NCI-H1694 treated with DMSO at 0.1 percent for 48 hours (cell line): Measurements from ENCODE around the gene TMEM151B.
"Not testable (repeated sequence)": the region's sequence is repeated elsewhere in the genome, so short reads cannot be mapped to it uniquely, and the experiment has no call there.

ENCODE experiments used
- DNase-seq: peaks from one replicate; lab custom pipeline; 2025; lab: John Stamatoyannopoulos, UW

The TMEM151B gene

GRCh38 chr6:44304282-44305199 lies 34.3 kb downstream of the TMEM151B start:
- DNase-seq: no peak

- no peak for DNase-seq
These were observed 35.0 kb downstream of the TMEM151B start for GRCh38 chr6:44305200-44305725.

GRCh38 chr6:44306710-44307109 lies 36.5 kb downstream of the TMEM151B start:
- no peak for DNase-seq

DNA sequence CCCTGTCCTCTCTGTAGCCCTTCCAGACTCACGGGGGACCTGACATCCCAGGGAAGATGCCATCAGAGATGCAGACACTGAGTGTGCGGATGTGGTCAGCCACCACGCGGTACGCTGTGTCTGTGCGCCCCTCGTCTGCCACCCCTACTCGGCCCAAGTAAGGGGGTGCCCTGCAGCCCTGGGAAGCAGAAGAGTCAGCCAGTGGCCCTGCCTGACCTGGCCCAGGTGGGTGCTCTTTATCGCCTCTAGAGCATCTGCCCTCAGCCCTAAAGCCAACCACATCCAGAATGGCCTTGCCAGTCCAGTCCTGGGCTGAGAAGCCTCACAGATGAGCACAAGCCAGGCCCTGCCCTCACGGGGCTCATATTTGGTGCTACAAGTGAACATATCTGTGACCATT lies 37.0 kb downstream of the TMEM151B start:
- DNase-seq: no peak

DNA sequence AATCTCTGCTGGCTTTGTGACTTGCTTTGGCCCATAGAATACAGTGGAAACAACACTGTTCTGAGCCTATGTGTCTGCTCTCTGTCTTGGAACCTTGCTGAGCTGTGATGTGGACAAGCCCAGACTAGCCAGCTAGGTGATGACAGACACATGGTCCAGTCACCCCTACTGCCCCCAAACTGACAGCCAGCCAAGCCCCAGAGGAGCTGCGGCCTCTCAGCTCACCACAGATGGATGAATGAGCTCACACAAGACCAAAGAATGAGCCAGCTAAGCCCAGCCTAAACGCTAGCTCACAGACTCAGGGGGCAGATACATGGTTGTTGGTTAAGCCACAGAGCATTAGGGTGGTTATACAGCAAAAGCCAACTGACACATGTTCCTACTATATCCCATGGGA lies 38.8 kb downstream of the TMEM151B start:
- DNase-seq: no peak

GRCh38 chr6:44309631-44310030 lies 39.4 kb downstream of the TMEM151B start:
- no peak for DNase-seq

DNA sequence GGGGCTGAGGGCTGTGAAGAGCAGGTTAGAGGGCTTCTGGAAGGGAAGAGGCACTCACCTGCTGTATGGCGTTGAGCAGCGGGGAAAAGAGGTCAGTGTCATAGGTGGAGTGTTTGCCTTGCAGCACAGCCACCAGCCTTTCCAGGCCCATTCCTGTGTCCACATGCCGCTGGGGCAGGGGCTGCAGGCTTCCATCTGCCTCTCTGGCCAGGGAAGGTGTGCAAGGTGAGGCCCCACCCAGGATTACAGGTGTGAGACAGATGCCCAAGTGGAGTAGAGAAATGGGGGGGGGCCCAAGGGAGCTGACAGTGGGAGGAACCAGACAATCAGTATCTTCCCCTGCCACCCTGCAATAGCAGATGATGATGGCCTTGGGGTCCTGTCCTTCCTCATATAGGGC lies 40.0 kb downstream of the TMEM151B start:
- DNase-seq: no peak

DNA sequence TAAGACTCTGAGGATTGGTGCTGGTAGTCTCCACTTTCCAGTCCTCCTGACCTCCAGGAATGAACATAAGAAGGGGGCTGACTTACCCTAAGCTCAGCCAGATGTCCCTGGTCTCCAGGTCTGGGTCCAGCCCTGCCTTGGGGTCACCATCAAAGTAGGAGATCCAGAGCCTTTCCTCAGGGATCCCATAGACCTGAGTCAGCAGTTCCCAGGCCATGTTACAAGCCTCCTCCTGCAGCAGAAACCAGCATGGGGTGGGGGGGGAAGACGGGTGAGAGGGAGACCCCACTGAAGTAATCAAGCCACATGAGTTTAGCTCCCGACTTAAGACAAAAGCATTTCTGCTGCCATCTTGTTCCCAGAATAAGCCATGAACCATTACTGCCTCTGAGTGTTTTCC lies 41.1 kb downstream of the TMEM151B start:
- DNase-seq: no peak

DNA sequence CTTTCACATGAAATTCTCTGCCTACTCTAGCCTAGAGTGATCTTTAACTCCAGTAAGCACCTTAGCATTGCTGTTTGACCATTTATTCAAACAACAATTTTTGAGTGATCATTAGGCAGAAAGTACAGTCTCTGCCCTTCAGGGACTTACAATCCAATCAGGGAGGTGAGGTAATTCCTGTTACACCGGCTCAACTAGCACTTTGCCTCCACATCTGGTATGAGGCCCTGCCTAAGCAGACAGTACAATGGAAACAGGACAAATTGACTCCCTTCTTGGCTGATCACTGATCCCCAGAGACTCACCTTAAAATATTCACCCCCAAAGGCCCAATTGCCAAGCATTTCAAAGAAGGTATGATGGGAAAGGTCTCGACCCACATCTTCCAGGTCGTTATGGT lies 41.5 kb downstream of the TMEM151B start:
- no peak for DNase-seq

DNA sequence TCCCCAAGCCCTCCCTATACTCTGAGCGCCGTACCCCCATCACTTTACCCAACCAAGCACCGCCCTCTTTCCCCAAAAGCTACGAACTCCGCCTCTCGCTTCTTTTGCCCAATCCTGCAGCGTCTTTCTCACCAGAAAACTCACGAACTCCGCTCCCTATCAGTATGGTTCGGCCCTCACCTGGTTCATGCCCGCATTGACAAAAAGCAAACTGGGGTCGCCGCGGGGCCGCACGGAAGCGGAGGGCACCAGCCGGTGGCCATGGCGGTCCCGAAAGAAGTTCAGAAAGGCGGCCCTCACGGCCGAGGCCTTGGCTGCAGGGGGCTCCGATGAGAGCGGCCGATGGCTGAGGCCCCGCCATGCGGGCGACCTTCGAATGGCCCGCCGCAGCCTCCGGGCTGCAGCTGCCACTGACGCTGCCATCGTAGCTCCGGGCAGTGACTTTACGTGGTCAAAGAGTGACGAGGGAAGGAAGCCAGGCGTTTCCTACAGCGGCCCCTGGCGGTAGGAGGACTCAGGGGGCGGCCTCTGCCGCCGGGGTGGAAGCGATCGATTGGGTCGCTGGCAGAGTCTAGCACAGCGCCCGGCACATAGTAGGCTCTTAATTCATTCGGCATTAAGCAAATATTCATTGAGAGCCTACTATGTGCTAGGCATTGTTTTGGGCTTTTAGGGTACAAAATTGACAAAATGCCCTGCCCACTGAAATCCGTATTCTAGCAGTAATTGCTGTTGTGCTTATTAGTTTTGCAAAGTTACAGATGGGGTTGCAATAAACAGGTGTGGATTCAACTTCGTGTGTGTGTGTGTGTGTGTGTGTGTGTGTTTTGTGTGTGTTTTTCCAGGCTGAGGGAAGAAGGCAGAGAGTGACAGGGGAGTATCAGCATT lies 42.9 kb downstream of the TMEM151B start, which contains the start of gene AARS2:
AARS2 (minus strand) TSS at position 447 of the 888 bp plus-strand sequence; CDS start at position 423, 24 bp downstream.
- DNase-seq: peak; percentile 57

GRCh38 chr6:44314657-44315056 lies 44.4 kb downstream of the TMEM151B start:
- DNase-seq: not testable (repeated sequence)

DNA sequence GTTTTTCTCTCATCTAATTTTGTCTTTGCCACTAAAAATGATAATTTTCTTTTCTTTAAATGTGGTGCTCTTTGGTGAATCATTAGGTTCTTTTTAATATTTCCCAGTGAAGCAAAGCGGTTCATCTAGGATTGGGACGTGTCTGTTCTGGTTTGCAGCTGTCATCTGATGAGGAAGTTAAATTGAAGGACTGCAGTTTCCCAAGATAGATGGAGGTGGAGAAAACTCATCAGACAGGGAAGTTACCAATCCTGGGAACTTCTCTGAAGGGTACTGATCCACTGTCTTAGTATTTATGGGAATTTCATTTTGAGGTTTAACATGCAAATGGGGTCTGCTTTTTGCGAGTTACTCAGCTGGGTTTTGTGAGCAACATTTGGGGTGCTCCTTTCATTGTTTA lies 45.3 kb downstream of the TMEM151B start:
- DNase-seq: no peak

DNA sequence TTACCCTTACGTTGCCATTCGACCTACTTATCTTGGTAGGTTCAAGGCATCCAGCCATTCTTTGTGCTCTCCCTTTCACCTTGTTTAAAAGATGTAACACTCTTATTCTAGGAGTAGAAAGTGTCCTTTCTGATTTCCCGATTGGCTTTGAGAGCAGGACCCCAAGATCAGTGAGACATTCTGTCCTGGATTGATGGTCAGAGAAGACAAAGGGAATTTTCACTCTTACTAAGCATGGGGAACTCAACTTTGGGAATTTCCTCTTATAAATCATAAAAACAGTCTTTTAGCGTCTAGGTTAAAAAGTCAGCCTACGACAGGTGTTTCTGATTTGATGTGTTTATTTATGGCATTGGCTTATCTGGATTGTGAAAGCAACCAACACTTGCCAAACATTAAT lies 45.7 kb downstream of the TMEM151B start:
- DNase-seq: no peak

GRCh38 chr6:44316481-44316880 lies 46.2 kb downstream of the TMEM151B start:
- no peak for DNase-seq

- DNase-seq: not testable (repeated sequence)
These were observed 46.9 kb downstream of the TMEM151B start for GRCh38 chr6:44317136-44317631.

GRCh38 chr6:44321210-44321609 lies 51.0 kb downstream of the TMEM151B start:
- no peak for DNase-seq

GRCh38 chr6:44327096-44327495 lies 56.8 kb downstream of the TMEM151B start:
- no peak for DNase-seq

- DNase-seq: no peak
These were observed 57.5 kb downstream of the TMEM151B start for GRCh38 chr6:44327760-44328159.

- not testable (repeated sequence) for DNase-seq
These were observed 58.0 kb downstream of the TMEM151B start for GRCh38 chr6:44328203-44328602.

DNA sequence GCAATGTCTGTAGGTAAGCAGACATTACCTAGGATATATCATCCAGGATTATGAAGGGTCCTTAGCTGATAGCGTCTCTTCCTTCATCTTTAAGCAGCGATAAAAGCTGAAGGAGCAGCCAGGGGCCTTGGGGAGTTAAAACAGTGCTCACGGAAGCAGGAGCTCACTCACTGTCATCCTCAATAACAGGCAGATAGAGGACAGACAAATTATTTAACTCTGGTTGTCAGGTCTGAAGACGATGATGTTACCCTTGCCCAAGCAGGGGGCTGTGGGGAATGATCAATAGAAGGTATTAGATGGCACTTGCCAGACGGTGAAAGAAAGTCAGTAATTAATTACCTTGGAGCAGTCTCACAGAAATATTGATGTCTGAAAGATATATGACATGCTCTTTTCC lies 59.6 kb downstream of the TMEM151B start:
- DNase-seq: no peak

GRCh38 chr6:44332585-44332984 lies 62.3 kb downstream of the TMEM151B start:
- DNase-seq: no peak

DNA sequence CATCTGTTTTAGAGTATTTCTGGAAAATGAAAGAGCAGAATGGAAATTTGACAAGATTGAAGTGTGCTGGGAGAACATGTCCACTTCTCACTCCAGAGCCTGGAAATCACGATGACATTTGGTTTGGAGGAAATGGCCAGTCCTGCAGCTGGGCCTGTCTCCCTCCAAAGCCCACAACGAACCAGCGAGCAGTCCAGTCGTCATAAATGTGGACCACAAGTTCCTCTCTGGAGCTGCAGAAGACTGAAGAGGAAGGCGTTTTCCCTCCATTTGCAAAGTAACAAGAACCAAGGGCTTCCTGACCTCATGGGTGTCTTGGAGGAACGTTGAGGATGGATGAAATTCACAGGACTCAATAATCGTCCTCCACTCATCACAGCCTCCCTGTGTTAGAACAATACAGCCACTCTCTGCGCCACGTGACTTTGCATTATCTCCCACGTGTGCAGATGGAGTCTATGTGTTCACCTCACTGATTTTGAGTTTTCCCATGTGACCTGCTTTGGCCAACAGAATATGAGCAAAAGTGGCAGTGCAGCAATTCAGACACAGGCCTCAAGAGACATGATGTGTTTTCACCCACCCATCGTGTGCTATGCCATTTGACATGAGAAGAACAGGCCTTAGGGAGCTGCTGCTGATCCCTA lies 63.1 kb downstream of the TMEM151B start:
- no peak for DNase-seq
